HG03097 (cell line): ENCODE data around the gene LDHD.
A peak's percentile ranks its signal among the peaks of the same experiment; 100 is the strongest.
"Not testable (repeated sequence)": the region's sequence is repeated elsewhere in the genome, so short reads cannot be mapped to it uniquely, and the experiment has no call there.

Source experiments
- ATAC-seq: cut with Tn5 transposase; IDR thresholded peaks from one replicate; pipeline ENCODE4 v1.9.1; 2021; ENCODE audit not compliant: unreplicated experiment, low FRiP score

Gene LDHD

GRCh38 chr16:75100603-75100990 is 16.0 kb downstream of the LDHD start:
- ATAC-seq = no peak

DNA sequence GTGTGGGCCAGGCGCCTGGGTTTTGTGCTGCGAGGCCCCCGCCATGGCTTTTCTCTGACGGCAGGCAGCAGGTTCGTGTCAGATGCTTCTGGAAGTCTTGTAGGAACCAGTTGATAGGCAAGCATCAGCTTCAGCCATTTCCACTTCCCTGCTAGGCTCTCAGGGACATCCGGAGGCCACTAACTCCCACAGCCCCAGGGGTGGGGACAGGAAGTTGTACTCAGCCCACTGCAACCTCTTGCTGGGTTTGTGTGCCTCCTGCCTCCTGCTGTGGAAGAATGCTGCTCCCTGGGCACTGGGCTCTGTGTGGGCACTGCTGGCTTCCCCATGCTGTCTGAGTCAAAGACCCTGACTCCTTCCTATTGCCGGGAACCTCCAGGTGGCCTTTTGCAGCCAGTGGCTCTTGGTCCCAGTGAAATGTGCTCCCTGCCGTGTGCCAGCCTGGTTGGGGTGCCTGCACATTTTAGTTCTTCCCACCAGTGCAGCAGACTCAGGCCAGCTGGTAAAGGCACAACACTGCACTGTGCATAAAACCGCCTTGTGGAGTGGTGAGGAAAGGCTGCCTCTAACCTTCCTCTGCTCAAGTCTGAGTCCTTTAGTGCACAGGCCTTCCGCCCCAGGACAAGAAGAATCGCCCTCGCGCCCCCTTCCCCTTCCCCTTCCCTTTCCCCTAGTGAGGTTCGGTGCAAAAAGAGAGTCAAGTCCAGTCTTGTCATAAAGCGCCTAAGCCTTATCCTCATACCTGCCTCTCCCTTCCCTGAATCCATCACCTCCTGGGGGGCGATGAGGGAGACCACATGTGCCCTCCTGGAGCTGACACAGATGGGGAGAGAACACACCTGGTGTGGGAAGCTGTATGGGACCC is 16.6 kb downstream of the LDHD start:
- ATAC-seq = peak; percentile 56

- ATAC-seq = no peak
Measured at GRCh38 chr16:75099075-75099667, 17.4 kb downstream of the LDHD start.

DNA sequence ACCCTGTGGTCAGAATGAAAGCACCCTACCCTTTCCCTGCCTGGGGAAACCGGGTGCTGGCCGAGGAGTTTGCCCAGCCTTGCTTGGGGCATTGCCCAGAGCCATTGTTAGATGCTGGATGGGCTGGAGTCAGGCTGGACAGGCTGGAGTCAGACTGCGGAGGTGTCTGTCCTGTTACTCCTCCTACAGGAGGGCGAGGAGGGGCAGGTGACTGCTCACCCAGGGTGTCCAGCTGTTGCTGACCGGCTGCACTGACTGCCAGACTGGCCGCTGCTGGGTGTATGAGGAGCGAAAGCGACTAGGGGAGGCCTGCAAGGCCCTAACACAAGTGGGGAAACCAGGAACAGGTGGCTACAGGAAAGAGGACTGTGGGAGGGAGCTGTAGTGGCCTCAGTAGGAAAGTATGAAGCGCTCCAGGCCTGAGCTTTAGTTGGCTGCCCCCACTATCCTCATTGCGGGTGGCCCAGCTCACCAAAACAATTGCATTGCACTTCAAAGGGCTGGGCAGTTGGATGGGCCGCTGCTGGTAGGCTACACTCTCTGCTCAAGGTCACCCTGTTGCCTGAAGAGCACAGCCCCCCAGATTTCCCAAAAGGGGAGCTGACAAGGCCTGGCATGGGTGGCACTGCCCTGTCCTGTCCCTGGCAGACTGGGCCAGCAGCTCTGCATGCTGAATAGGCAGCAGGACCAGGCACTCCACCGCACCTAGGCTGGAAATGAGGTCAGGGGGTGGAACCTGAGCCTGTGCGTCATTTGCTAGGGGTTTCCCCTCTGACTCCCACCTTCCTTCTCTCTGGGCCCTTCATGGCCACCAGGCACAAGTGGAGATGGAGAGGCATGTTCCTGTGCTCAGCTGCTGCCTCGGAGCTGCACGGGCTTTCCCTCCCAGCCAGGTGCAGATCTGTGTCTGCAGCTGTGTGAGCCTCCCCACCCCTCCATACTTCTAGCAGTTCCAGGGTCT is 18.4 kb downstream of the LDHD start:
- no peak for ATAC-seq

- no peak for ATAC-seq
Measured at GRCh38 chr16:75097191-75097761, 19.3 kb downstream of the LDHD start.

GRCh38 chr16:75096656-75097055 is 19.9 kb downstream of the LDHD start:
- no peak for ATAC-seq

- no peak for ATAC-seq
Measured at GRCh38 chr16:75095204-75095621, 21.4 kb downstream of the LDHD start.

GRCh38 chr16:75093598-75094540 is 22.7 kb downstream of the LDHD start:
- no peak for ATAC-seq

DNA sequence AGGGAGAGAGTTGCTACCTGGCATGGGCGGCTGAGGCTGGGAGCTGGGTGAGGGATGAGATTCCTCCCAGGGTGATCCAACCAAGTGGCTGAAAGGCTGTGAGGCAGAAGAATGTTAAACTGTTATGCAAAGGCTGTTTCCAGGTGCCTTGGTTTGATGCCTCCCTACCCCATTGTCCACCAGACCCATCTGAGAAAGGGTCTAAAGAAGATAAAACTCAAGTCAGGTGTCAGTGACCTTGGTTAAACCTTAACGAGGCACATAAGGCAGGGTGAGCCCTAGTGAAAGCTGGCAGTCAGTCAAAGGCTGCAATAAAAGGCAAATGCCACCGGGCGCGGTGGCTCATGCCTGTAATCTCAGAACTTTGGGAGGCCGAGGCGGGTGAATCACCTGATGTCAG is 23.8 kb downstream of the LDHD start:
- ATAC-seq = no peak

DNA sequence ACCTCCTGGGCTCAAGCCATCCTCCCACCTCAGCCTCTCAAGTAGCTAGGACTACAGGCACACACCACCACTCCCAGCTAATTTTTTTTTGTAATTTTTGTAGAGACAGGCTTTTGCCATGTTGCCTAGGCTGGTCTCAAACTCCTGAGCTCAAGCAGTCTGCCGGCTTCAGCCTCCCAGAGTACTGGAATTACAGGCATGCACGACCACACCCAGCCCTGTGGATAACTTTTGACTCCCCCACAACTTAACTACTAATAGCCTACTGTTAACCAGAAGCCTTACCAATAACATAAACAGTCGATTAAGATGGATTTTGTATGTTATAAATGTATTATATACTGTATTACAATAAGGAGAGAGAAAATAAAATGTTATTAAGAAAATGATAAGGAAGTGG is 25.0 kb downstream of the LDHD start:
- not testable (repeated sequence) for ATAC-seq

DNA sequence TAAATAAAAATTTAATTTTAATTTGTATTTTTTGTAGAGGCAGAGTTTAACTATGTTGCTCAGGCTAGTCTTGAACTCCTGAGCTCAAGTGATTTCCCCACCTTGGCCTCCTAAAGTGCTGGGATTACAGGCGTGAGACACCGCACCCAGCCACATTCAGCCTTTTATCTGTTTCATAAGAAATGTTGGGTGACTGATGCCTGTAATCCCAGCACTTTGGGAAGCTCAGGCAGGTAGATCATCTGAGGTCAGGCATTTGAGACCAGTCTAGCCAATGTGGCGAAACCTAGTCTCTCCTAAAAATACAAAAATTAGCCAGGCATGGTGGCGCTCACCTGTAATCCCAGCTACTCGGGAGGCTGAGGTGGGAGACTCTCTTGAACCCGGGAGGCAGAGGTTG is 25.7 kb downstream of the LDHD start:
- not testable (repeated sequence) for ATAC-seq

- no peak for ATAC-seq
Measured at GRCh38 chr16:75089486-75090202, 26.9 kb downstream of the LDHD start.

GRCh38 chr16:75088934-75089333 is 27.6 kb downstream of the LDHD start:
- ATAC-seq = no peak

GRCh38 chr16:75088216-75088615 is 28.4 kb downstream of the LDHD start:
- no peak for ATAC-seq

DNA sequence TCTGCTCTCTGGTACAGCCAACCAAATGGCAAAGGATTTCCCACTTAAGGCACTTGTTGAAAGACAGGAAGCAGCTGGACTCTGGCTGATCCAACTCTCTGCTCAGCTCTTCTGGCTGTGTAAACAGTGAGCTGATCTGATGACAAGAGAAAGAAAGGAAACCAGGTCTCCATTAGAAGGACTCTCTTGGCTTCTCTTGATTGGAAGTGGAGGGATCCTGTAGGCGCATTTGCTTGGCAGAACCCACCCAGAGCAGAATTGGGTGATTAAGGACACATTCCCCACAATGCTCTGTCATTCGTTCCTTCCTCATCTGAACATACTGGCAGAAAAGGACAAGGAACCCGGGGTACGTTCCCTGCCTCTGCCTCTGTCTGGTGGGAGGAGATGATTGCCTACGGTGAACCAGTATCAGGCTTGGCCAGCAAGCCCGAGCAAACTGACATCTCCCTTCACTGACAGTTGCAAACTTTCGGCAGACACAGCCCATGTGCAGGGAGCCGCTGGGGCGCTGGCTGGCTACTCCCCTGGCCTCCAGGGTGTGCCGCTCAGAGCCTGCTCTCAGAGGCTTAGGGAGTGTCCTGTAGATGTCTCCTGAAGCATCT is 29.1 kb downstream of the LDHD start:
- no peak for ATAC-seq

GRCh38 chr16:75086688-75087374 is 29.7 kb downstream of the LDHD start:
- no peak for ATAC-seq

GRCh38 chr16:75086281-75086680 is 30.3 kb downstream of the LDHD start:
- ATAC-seq = no peak

DNA sequence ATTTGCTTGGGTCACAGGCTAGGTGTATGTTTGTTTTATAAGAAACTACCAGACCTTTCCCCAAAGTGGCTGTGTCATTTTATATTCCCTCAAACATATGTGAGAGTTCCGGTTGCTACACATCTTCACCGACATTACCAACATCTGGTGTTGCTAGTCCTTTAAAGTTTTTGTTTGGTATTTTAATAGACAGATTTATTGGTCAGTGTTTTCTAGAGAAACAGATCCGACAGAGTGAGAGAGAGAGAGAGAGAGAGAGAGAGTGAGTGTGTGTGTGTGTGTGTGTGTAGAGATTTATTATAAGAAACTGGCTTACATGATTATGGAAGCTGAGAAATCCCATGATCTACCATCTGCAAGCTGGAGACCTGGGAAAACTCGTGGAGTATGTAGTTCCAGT is 31.0 kb downstream of the LDHD start:
- no peak for ATAC-seq
